C4-2B (cell line): Measurements from ENCODE around the gene ENTPD8.

Experiments
- CTCF ChIP-seq: fragments of 450-650 bp; conservative IDR thresholded peaks from 2 replicates; pipeline ENCODE4 v1.5.1; 2017; ENCODE audit warnings: mild to moderate bottlenecking
- ZFX ChIP-seq: fragments of 450-650 bp; IDR thresholded peaks from 2 replicates; pipeline ENCODE4 v1.6.1; 2017

GRCh38 chr9:137434498-137435380 lies 6.4 kb downstream of the ENTPD8 start:
- TF ChIP-seq CTCF (no peak), ZFX (no peak)
